ENCODE results near the gene ATP8B2. TPM values are rescaled to one million over a fixed set of nuclear protein-coding genes. Genes with fewer than 3 reads are reported as not detected.
"Not testable (repeated sequence)": the region's sequence is repeated elsewhere in the genome, so short reads cannot be mapped to it uniquely, and the experiment has no call there.

The ATP8B2 gene
- total RNA-seq, 2 donors from 2014 or later = 34.1 to 41.5 TPM

GRCh38 chr1:154318386-154318785 lies 6.9 kb upstream of the ATP8B2 start:
- H3K27me3 Mint-ChIP-seq (ENCODE audit: insufficient read depth) = peaks cover 21% of the 10 kb centered on the region

GRCh38 chr1:154320882-154321608 lies 4.3 kb upstream of the ATP8B2 start, which contains the start of gene AQP10:
Gene AQP10, plus strand, starts transcription at chr1:154321093. Its CDS starts 63 bp downstream, at chr1:154321156.
- peaks cover 30% of the 10 kb centered on the region for H3K27me3 Mint-ChIP-seq (ENCODE audit: insufficient read depth)
- Histone ChIP-seq H3K9me3 (ENCODE audit: control insufficient read depth, low read length) (peaks cover 16% of the 10 kb centered on the region), H3K36me3 (ENCODE audit: control insufficient read depth, insufficient read depth, low read length) (no peaks in the 10 kb centered on the region), H3K27me3 (ENCODE audit: control insufficient read depth, insufficient read depth, low read length, poor library complexity, severe bottlenecking) (peaks cover 6% of the 10 kb centered on the region), H3K4me1 (ENCODE audit: control insufficient read depth, insufficient read depth, low read length) (no peaks in the 10 kb centered on the region), H3K9ac (ENCODE audit: extremely low read depth, low read length, poor library complexity, severe bottlenecking) (no peak within 1 kb of the TSS), H3K27ac (ENCODE audit: low read depth, low read length) (no peak within 1 kb of the TSS), H3K4me3 (ENCODE audit: low read length) (no peak within 1 kb of the TSS)
- H3K4me1 Mint-ChIP-seq = no peaks in the 10 kb centered on the region
- H3K36me3 Mint-ChIP-seq (ENCODE audit: low read depth) = no peaks in the 10 kb centered on the region
- 63 to 75% methylated on average over 3 to 9 of the region's 9 CpGs for WGBS, 2 experiments (ENCODE audit: insufficient coverage in 1 of 2, insufficient read length in 1 of 2)
- peaks cover 14% of the 10 kb centered on the region for H3K9me3 Mint-ChIP-seq
- H3K27ac Mint-ChIP-seq = no peak within 1 kb of the TSS
- no peak within 1 kb of the TSS for H3K4me3 Mint-ChIP-seq
- DNase-seq = no peak
- TF ChIP-seq CTCF (conservative IDR thresholded peaks at IDR 0.05) = no peak

More at GRCh38 chr1:154318386-154318785, 6.9 kb upstream of the ATP8B2 start:
- H3K4me1 ChIP-seq (ENCODE audit: control insufficient read depth, insufficient read depth, low read length) = no peaks in the 10 kb centered on the region
- no peaks in the 10 kb centered on the region for H3K36me3 Mint-ChIP-seq (ENCODE audit: low read depth)
- peaks cover 6% of the 10 kb centered on the region for H3K27me3 ChIP-seq (ENCODE audit: control insufficient read depth, insufficient read depth, low read length, poor library complexity, severe bottlenecking)
- no peak overlapping the region for H3K9ac ChIP-seq (ENCODE audit: extremely low read depth, low read length, poor library complexity, severe bottlenecking)
- no peaks in the 10 kb centered on the region for H3K36me3 ChIP-seq (ENCODE audit: control insufficient read depth, insufficient read depth, low read length)
- no peak overlapping the region for H3K4me3 Mint-ChIP-seq
- WGBS, 2 experiments (ENCODE audit: insufficient coverage in 1 of 2, insufficient read length in 1 of 2) = 89 to 90% methylated on average over 3 to 4 of the region's 4 CpGs
- H3K9me3 ChIP-seq (ENCODE audit: control insufficient read depth, low read length) = peaks cover 22% of the 10 kb centered on the region
- no peak overlapping the region for H3K4me3 ChIP-seq (ENCODE audit: low read length)
- H3K27ac ChIP-seq (ENCODE audit: low read depth, low read length) = no peak overlapping the region
- peaks cover 27% of the 10 kb centered on the region for H3K9me3 Mint-ChIP-seq
- TF ChIP-seq CTCF (conservative IDR thresholded peaks at IDR 0.05) = no peak
- no peaks in the 10 kb centered on the region for H3K4me1 Mint-ChIP-seq
- no peak for DNase-seq
- no peak overlapping the region for H3K27ac Mint-ChIP-seq

- H3K9me3 ChIP-seq (ENCODE audit: control insufficient read depth, low read length) = peaks cover 11% of the 10 kb centered on the region
- not testable (repeated sequence) for H3K36me3 Mint-ChIP-seq (ENCODE audit: low read depth); H3K9ac ChIP-seq (ENCODE audit: extremely low read depth, low read length, poor library complexity, severe bottlenecking); H3K27ac ChIP-seq (ENCODE audit: low read depth, low read length); H3K36me3 ChIP-seq (ENCODE audit: control insufficient read depth, insufficient read depth, low read length); H3K27ac Mint-ChIP-seq; DNase-seq; H3K4me3 ChIP-seq (ENCODE audit: low read length); H3K4me1 Mint-ChIP-seq; H3K4me3 Mint-ChIP-seq; H3K27me3 ChIP-seq (ENCODE audit: control insufficient read depth, insufficient read depth, low read length, poor library complexity, severe bottlenecking); H3K4me1 ChIP-seq (ENCODE audit: control insufficient read depth, insufficient read depth, low read length)
- peaks cover 11% of the 10 kb centered on the region for H3K9me3 Mint-ChIP-seq
- peaks cover 30% of the 10 kb centered on the region for H3K27me3 Mint-ChIP-seq (ENCODE audit: insufficient read depth)
Observed at GRCh38 chr1:154321609-154321934, 3.8 kb upstream of the ATP8B2 start.

GRCh38 chr1:154323493-154323892 lies 1.8 kb upstream of the ATP8B2 start:
- H3K9me3 Mint-ChIP-seq = no peaks in the 10 kb centered on the region
- Histone ChIP-seq H3K27ac (ENCODE audit: low read depth, low read length) (no peak overlapping the region), H3K9me3 (ENCODE audit: control insufficient read depth, low read length) (no peaks in the 10 kb centered on the region), H3K27me3 (ENCODE audit: control insufficient read depth, insufficient read depth, low read length, poor library complexity, severe bottlenecking) (peaks cover 6% of the 10 kb centered on the region), H3K9ac (ENCODE audit: extremely low read depth, low read length, poor library complexity, severe bottlenecking) (no peak overlapping the region), H3K4me1 (ENCODE audit: control insufficient read depth, insufficient read depth, low read length) (no peaks in the 10 kb centered on the region), H3K36me3 (ENCODE audit: control insufficient read depth, insufficient read depth, low read length) (no peaks in the 10 kb centered on the region), H3K4me3 (ENCODE audit: low read length) (no peak overlapping the region)
- TF ChIP-seq CTCF (conservative IDR thresholded peaks at IDR 0.05) = no peak
- H3K27ac Mint-ChIP-seq = no peak overlapping the region
- 92 to 97% methylated on average over 6 to 7 of the region's 7 CpGs for WGBS, 2 experiments (ENCODE audit: insufficient coverage in 1 of 2, insufficient read length in 1 of 2)
- no peaks in the 10 kb centered on the region for H3K36me3 Mint-ChIP-seq (ENCODE audit: low read depth)
- H3K4me3 Mint-ChIP-seq = no peak overlapping the region
- peaks cover 18% of the 10 kb centered on the region for H3K4me1 Mint-ChIP-seq
- H3K27me3 Mint-ChIP-seq (ENCODE audit: insufficient read depth) = peaks cover 23% of the 10 kb centered on the region
- DNase-seq = no peak
